NOMO-1 (cell line): ENCODE results near the gene PAGE2.
"Not testable (repeated sequence)": the region's sequence is repeated elsewhere in the genome, so short reads cannot be mapped to it uniquely, and the experiment has no call there.

Experiments
- DNase-seq, 2 experiments: peaks; one replicate each; lab custom pipeline; 2025; ENCODE audit not compliant: unreplicated experiment in 2 of 2; lab: John Stamatoyannopoulos, UW

Gene PAGE2

GRCh38 chrX:55088795-55089489 is at the start of gene PAGE2:
Gene PAGE2 (plus strand): TSS chrX:55089018. CDS start chrX:55090021, 1,003 bp downstream.
- DNase-seq = no peak

- DNase-seq = no peak
Observed at GRCh38 chrX:55039471-55039870, 49.3 kb upstream of the PAGE2 start.

- no peak for DNase-seq
Observed at GRCh38 chrX:55041514-55041913, 47.3 kb upstream of the PAGE2 start.

GRCh38 chrX:55050599-55050998 is 38.2 kb upstream of the PAGE2 start:
- not testable (repeated sequence) for DNase-seq

GRCh38 chrX:55056820-55057674 is 31.8 kb upstream of the PAGE2 start:
- DNase-seq = no peak

- peak in 1 of 2 experiments; percentile 10 for DNase-seq
Observed at GRCh38 chrX:55057675-55058249, 31.1 kb upstream of the PAGE2 start.

GRCh38 chrX:55067180-55067579 is 21.6 kb upstream of the PAGE2 start:
- DNase-seq = not testable (repeated sequence)

GRCh38 chrX:55072286-55072685 is 16.5 kb upstream of the PAGE2 start:
- DNase-seq = no peak

GRCh38 chrX:55074851-55075467 is 13.9 kb upstream of the PAGE2 start, which contains the start of gene PAGE2B:
Gene PAGE2B (plus strand): TSS chrX:55075030. CDS start chrX:55076042, 1,012 bp downstream.
- no peak for DNase-seq

- no peak for DNase-seq
Observed at GRCh38 chrX:55098691-55099090, 9.9 kb downstream of the PAGE2 start.

- DNase-seq = no peak
Observed at GRCh38 chrX:55099162-55099561, 10.3 kb downstream of the PAGE2 start.

GRCh38 chrX:55102754-55103153 is 13.9 kb downstream of the PAGE2 start:
- no peak for DNase-seq

GRCh38 chrX:55107262-55107661 is 18.4 kb downstream of the PAGE2 start:
- DNase-seq = no peak

GRCh38 chrX:55107911-55108310 is 19.1 kb downstream of the PAGE2 start:
- no peak for DNase-seq

GRCh38 chrX:55109306-55109705 is 20.5 kb downstream of the PAGE2 start:
- DNase-seq = no peak

- DNase-seq = no peak
Observed at GRCh38 chrX:55111578-55112254, 22.9 kb downstream of the PAGE2 start.

GRCh38 chrX:55116589-55116988 is 27.8 kb downstream of the PAGE2 start:
- DNase-seq = not testable (repeated sequence)

- no peak for DNase-seq
Observed at GRCh38 chrX:55118574-55118973, 29.8 kb downstream of the PAGE2 start.

GRCh38 chrX:55119271-55119670 is 30.5 kb downstream of the PAGE2 start:
- DNase-seq = no peak

GRCh38 chrX:55119712-55120111 is 30.9 kb downstream of the PAGE2 start:
- DNase-seq = no peak
